SU-DHL-6 (cell line): ENCODE data around the gene SOX6.

Experiments used
- EZH2phosphoT487 ChIP-seq: fragments of 200-600 bp; sonication (generic), shearing (Covaris generic); conservative IDR thresholded peaks from 2 replicates; pipeline ENCODE4 v1.6.1; 2018; ENCODE audit warnings: mild to moderate bottlenecking, antibody characterized with exemption, low read length, moderate library complexity, mixed read lengths
- TF ChIP-seq, protein P1 (sequence below): fragments of 200-600 bp; sonication (generic); IDR thresholded peaks from one replicate; pipeline ENCODE4 v1.5.1; 2017; ENCODE audit warnings: antibody characterized with exemption, mild to moderate bottlenecking, low read length, moderate library complexity; ENCODE audit not compliant: insufficient read depth, poor library complexity, severe bottlenecking

DNA sequence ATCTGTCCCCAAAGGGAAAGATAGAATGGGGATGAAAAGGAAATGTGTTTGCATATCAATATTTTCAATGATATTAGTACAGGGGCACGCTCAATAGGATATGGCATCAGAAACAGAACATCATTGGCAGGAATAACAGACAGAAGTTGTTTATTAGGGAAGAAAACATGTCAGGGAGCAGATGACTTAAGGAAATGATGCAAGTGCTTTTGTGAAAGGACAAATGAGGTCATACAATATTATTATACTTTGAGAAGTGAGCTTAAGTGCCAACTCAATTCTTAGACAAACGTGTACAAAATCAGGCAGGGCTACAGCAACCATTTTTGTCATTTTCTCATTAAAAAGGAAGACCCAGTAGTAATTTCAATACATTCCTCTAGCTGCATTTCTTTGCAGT lies 388.4 kb downstream of the SOX6 start:
- TF ChIP-seq, protein P1, sequence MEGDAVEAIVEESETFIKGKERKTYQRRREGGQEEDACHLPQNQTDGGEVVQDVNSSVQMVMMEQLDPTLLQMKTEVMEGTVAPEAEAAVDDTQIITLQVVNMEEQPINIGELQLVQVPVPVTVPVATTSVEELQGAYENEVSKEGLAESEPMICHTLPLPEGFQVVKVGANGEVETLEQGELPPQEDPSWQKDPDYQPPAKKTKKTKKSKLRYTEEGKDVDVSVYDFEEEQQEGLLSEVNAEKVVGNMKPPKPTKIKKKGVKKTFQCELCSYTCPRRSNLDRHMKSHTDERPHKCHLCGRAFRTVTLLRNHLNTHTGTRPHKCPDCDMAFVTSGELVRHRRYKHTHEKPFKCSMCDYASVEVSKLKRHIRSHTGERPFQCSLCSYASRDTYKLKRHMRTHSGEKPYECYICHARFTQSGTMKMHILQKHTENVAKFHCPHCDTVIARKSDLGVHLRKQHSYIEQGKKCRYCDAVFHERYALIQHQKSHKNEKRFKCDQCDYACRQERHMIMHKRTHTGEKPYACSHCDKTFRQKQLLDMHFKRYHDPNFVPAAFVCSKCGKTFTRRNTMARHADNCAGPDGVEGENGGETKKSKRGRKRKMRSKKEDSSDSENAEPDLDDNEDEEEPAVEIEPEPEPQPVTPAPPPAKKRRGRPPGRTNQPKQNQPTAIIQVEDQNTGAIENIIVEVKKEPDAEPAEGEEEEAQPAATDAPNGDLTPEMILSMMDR, result no peak
- no peak for TF ChIP-seq EZH2phosphoT487
